IPS-18c (cell line): ENCODE measurements around the gene RBFA.
A peak's percentile ranks its signal among the peaks of the same experiment; 100 is the strongest.
"Not testable (repeated sequence)": the region's sequence is repeated elsewhere in the genome, so short reads cannot be mapped to it uniquely, and the experiment has no call there.

Source experiments
- H3K4me3 ChIP-seq: 2 replicates; pipeline ENCODE4 v1.7.0; 2013; ENCODE audit warnings: low read depth, mild to moderate bottlenecking, low read length, moderate library complexity; ENCODE audit not compliant: insufficient read depth
- H3K9me3 ChIP-seq: one replicate; pipeline ENCODE4 v1.6.1; 2013; ENCODE audit warnings: mild to moderate bottlenecking, low read length, moderate library complexity; ENCODE audit not compliant: control insufficient read depth, insufficient read depth

The RBFA gene

GRCh38 chr18:80034068-80034851 is at the start of gene RBFA:
Gene RBFA (plus strand): TSS chr18:80034434. CDS start chr18:80034496, 62 bp downstream.
- H3K9me3 ChIP-seq = no peaks in the 10 kb centered on the region
- H3K4me3 ChIP-seq = peak within 1 kb of the TSS; percentile 84

DNA sequence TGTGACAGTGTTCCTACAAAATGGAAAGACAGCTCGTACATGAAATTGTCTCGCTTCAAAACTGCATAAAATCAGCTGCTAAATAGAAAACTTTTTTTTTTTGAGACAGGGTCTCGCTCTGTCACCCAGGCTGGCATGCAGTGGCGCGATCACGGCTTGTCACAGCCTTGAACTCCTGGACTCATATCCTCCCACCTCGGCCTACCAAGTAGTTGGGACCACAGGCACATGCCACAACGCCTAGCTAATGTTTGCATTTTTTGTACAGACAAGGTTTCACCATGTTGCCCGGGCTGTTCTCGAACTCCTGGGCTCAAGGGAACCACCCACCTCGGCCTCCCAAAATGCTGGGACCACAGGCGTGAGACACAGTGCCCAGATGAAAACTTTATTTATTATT is 49.1 kb upstream of the RBFA start:
- H3K4me3 ChIP-seq = no peak overlapping the region
- no peaks in the 10 kb centered on the region for H3K9me3 ChIP-seq

GRCh38 chr18:79986726-79987125 is 47.5 kb upstream of the RBFA start:
- H3K4me3 ChIP-seq = no peak overlapping the region; the same call in 1 of the 2 replicates
- no peaks in the 10 kb centered on the region for H3K9me3 ChIP-seq

- Histone ChIP-seq H3K4me3 (peak overlapping the region; percentile 87), H3K9me3 (no peaks in the 10 kb centered on the region)
These were observed 46.7 kb upstream of the RBFA start for GRCh38 chr18:79987566-79987965.

- no peaks in the 10 kb centered on the region for H3K9me3 ChIP-seq
- peak overlapping the region; percentile 87 for H3K4me3 ChIP-seq
These were observed 46.2 kb upstream of the RBFA start for GRCh38 chr18:79988071-79988450.

GRCh38 chr18:79988451-79989194 is 45.6 kb upstream of the RBFA start, which contains the start of gene TXNL4A:
Gene TXNL4A (minus strand): TSS chr18:79988563. CDS start chr18:79988392, 171 bp downstream.
- Histone ChIP-seq H3K4me3 (peak within 1 kb of the TSS; percentile 87), H3K9me3 (no peaks in the 10 kb centered on the region)

DNA sequence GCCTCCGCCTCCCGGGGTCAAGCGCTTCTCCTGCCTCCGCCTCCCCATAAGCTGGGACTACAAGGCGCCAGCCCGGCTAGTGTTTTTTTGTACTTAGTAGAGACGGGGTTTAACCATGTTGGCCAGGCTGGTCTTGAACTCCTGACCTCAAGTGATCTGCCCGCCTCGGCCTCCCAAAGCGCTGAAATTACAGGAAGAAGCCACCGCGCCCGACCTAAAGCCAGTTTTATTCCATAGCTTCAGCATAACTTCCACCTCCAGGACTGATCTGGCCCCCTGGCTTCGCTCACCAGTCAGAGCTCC is 45.1 kb upstream of the RBFA start:
- H3K9me3 ChIP-seq = no peaks in the 10 kb centered on the region
- peak overlapping the region; percentile 87 for H3K4me3 ChIP-seq

GRCh38 chr18:79991494-79991893 is 42.7 kb upstream of the RBFA start:
- no peak overlapping the region for H3K4me3 ChIP-seq
- H3K9me3 ChIP-seq = no peaks in the 10 kb centered on the region

GRCh38 chr18:79999701-80000100 is 34.5 kb upstream of the RBFA start:
- not testable (repeated sequence) for H3K4me3 ChIP-seq, H3K9me3 ChIP-seq

- Histone ChIP-seq H3K4me3 (no peak overlapping the region), H3K9me3 (peaks cover 12% of the 10 kb centered on the region)
These were observed 33.4 kb upstream of the RBFA start for GRCh38 chr18:80000877-80001276.

- Histone ChIP-seq H3K4me3 (no peak overlapping the region), H3K9me3 (peaks cover 12% of the 10 kb centered on the region)
These were observed 31.8 kb upstream of the RBFA start for GRCh38 chr18:80002468-80002867.

DNA sequence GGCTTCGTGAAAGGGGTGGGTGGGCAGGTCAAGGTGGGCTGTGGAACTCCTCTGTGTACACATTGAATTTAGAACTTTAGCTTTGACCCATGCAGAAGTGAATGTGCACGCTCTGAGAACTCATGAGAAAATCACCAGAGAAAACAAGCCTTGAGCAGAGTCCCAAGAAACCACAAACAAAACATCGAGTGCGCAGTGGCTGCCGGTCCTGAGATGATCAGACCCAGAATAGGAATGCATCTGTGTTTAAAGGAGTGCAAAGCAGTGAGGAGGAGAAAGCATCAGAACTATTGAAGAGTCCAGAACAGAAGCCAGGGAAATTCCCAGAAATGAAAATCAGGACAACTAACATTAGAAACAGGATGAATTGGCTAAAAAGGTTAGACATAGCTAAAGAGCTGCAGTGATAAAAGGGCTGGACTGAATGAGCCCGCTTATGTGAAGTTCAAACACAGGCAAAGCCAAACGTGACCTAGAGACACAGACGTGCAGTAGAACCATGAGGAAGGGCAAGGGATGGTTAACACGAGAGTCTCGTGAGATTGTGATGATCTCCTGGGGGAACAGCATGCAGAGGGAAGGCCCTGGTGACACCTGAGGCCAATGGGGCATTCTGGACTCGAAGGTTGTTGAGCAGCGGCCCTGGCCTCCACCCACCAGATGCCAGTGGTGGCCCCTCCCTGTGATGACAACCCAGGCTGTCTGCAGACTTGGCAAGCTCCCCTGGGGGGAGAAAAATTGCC is 29.5 kb upstream of the RBFA start:
- Histone ChIP-seq H3K4me3 (no peak overlapping the region), H3K9me3 (peaks cover 17% of the 10 kb centered on the region)

- Histone ChIP-seq H3K9me3 (peaks cover 11% of the 10 kb centered on the region), H3K4me3 (0 out of 2 replicates have a peak overlapping the region, but pooled peaks have one; percentile 3)
These were observed 27.5 kb upstream of the RBFA start for GRCh38 chr18:80006724-80007123.

- Histone ChIP-seq H3K4me3 (no peak overlapping the region), H3K9me3 (peaks cover 11% of the 10 kb centered on the region)
These were observed 24.3 kb upstream of the RBFA start for GRCh38 chr18:80009661-80010550.

DNA sequence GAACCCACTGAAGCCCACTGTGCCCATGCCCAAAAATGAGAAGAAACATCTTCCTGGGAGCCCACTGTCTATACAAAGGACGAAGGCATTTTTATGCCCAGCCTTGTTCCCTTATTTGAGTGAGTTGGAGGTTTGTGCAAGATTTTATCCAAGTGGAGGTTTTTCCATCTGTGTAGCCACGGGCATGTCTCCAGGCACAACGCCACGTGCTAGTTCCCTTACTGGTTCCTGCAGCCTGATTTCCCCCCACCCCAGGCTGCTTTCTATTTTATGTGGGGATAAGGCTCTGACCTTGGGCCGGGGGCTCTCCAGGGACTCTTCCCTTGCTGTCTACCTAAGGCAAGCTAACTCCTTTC is 23.7 kb upstream of the RBFA start:
- Histone ChIP-seq H3K9me3 (peaks cover 9% of the 10 kb centered on the region), H3K4me3 (no peak overlapping the region)

DNA sequence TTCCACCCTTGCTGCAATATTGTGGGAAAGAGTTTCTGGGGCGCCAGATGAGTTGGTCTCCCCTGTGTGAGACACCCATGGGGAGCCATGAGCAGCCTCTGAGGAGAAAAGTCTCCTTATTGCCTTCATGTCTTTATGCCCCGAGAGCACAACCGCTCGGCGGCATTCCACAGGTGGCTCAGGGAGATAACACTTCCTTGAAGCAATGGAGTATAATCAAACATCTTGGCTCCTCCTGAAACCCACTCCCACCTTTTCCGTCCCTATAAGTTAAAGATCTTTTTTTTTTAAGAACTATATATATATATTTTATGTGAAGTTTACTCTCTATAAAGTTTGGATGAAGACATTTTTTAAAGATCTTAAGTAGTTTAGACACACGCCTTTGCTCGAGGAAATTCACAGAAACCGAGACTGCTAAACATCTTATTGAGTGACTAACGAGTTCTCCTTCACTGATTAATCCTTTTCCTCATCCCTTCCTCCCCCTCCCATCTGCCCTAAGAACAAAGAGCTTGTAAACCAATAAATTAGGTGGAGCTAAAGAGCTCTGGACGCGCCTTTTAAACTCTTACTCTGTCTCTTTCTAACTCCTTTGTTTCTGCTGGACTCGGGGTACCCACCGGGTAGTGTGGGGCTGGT is 22.6 kb upstream of the RBFA start:
- H3K9me3 ChIP-seq, H3K4me3 ChIP-seq: not testable (repeated sequence)

- H3K9me3 ChIP-seq = peaks cover 9% of the 10 kb centered on the region
- H3K4me3 ChIP-seq = no peak overlapping the region
These were observed 21.5 kb upstream of the RBFA start for GRCh38 chr18:80012714-80013113.
